GM23338 (cell line): ENCODE data around the gene CLDN19. TPM values are rescaled to one million over a fixed set of nuclear protein-coding genes. Genes with fewer than 3 reads are reported as not detected.
A peak's percentile ranks its signal among the peaks of the same experiment; 100 is the strongest.
"Not testable (repeated sequence)": the region's sequence is repeated elsewhere in the genome, so short reads cannot be mapped to it uniquely, and the experiment has no call there.

ENCODE experiments used
- ATAC-seq: fragments of 200-7000 bp; cut with Tn5 transposase; 3 replicates; pipeline ENCODE4 v1.9.1; 2020
- DNase-seq: peaks from one replicate; pipeline ENCODE4 v3.0.0-alpha.2; 2015; ENCODE audit warnings: low spot score
- H2AFZ ChIP-seq: fragments of 200-600 bp; sonication (generic); 2 replicates; pipeline ENCODE4 v1.8.0; 2016; ENCODE audit warnings: antibody characterized with exemption, mild to moderate bottlenecking, moderate library complexity
- H3F3A ChIP-seq: fragments of 200-600 bp; sonication (generic); replicated peaks from 2 replicates; pipeline ENCODE4 v1.8.0; 2017; ENCODE audit warnings: antibody characterized with exemption, mixed run types, low read depth
- H3K27ac ChIP-seq: fragments of 200-600 bp; sonication (generic); 2 replicates; pipeline ENCODE4 v1.6.1; 2016; ENCODE audit warnings: low read depth
- H3K27me3 ChIP-seq: fragments of 200-600 bp; sonication (generic); 2 replicates; pipeline ENCODE4 v1.8.0; 2016; ENCODE audit warnings: mild to moderate bottlenecking, mixed run types, moderate library complexity; ENCODE audit not compliant: insufficient read depth
- H3K36me3 ChIP-seq: fragments of 200-600 bp; sonication (generic); 2 replicates; pipeline ENCODE4 v1.8.0; 2016; ENCODE audit warnings: mild to moderate bottlenecking; ENCODE audit not compliant: insufficient read depth
- H3K4me1 ChIP-seq: fragments of 200-600 bp; sonication (generic); 2 replicates; pipeline ENCODE4 v1.8.0; 2016; ENCODE audit warnings: mild to moderate bottlenecking, moderate library complexity; ENCODE audit not compliant: insufficient read depth
- H3K4me2 ChIP-seq: fragments of 200-600 bp; sonication (generic); 2 replicates; pipeline ENCODE4 v1.7.1; 2017; ENCODE audit warnings: mixed run types
- H3K4me3 ChIP-seq: fragments of 200-600 bp; sonication (generic); 2 replicates; pipeline ENCODE4 v1.6.1; 2016; ENCODE audit warnings: mixed run types
- H3K79me2 ChIP-seq: fragments of 200-600 bp; sonication (generic); replicated peaks from 2 replicates; pipeline ENCODE4 v1.8.0; 2017; ENCODE audit warnings: mild to moderate bottlenecking; ENCODE audit not compliant: insufficient read depth
- H3K9me2 ChIP-seq: fragments of 200-600 bp; sonication (generic); 2 replicates; pipeline ENCODE4 v1.8.0; 2017; ENCODE audit not compliant: insufficient read depth
- H4K20me1 ChIP-seq: fragments of 200-600 bp; sonication (generic); replicated peaks from 2 replicates; pipeline ENCODE4 v1.8.0; 2017; ENCODE audit warnings: mild to moderate bottlenecking; ENCODE audit not compliant: insufficient read depth
- H3K27ac Mint-ChIP-seq: 2 replicates; pipeline ENCODE4 v1.8.0; 2020; ENCODE audit warnings: inconsistent platforms, mild to moderate bottlenecking, moderate library complexity, mixed read lengths
- H3K27me3 Mint-ChIP-seq: 3 replicates; pipeline ENCODE4 v1.8.0; 2022; ENCODE audit warnings: low read depth, mild to moderate bottlenecking, moderate library complexity, mixed read lengths, inconsistent platforms; ENCODE audit not compliant: insufficient read depth, poor library complexity
- H3K36me3 Mint-ChIP-seq: 3 replicates; pipeline ENCODE4 v1.8.0; 2021; ENCODE audit warnings: low read depth, mild to moderate bottlenecking, inconsistent platforms, moderate library complexity, mixed read lengths
- H3K4me1 Mint-ChIP-seq: 3 replicates; pipeline ENCODE4 v1.8.0; 2020; ENCODE audit warnings: mild to moderate bottlenecking, inconsistent platforms, mixed read lengths
- H3K4me3 Mint-ChIP-seq: 3 replicates; pipeline ENCODE4 v1.8.0; 2021; ENCODE audit warnings: moderate library complexity, mild to moderate bottlenecking, inconsistent platforms, mixed read lengths
- H3K9me3 Mint-ChIP-seq: 3 replicates; pipeline ENCODE4 v1.8.0; 2020; ENCODE audit warnings: moderate library complexity, mild to moderate bottlenecking, inconsistent platforms, mixed read lengths
- CREB1 ChIP-seq: fragments of 250-450 bp; sonication (Bioruptor Pico); IDR thresholded peaks from 2 replicates; pipeline ENCODE4 v1.5.0; 2020; ENCODE audit warnings: low read depth, mild to moderate bottlenecking, moderate library complexity
- EZH2 ChIP-seq: fragments of 200-600 bp; sonication (generic); IDR thresholded peaks from one replicate; pipeline ENCODE4 v1.8.0; 2017; ENCODE audit warnings: antibody characterized with exemption, mild to moderate bottlenecking, low read depth; ENCODE audit not compliant: unreplicated experiment
- EZH2phosphoT487 ChIP-seq: fragments of 200-600 bp; sonication (generic); IDR thresholded peaks from one replicate; pipeline ENCODE4 v1.8.1; 2018; ENCODE audit warnings: antibody characterized with exemption; ENCODE audit not compliant: unreplicated experiment
- JUNB ChIP-seq: IDR thresholded peaks from one replicate; pipeline ENCODE4 v1.6.1; 2016; ENCODE audit warnings: antibody characterized with exemption; ENCODE audit not compliant: unreplicated experiment
- NANOG ChIP-seq: IDR thresholded peaks from 2 replicates; pipeline ENCODE4 v1.6.1; 2016; ENCODE audit warnings: antibody characterized with exemption, borderline replicate concordance
- POLR2AphosphoS5 ChIP-seq: IDR thresholded peaks from 2 replicates; pipeline ENCODE4 v1.6.1; 2016; ENCODE audit warnings: antibody characterized with exemption, low read depth
- ZNF114 ChIP-seq: fragments of 250-450 bp; sonication (Bioruptor Pico); IDR thresholded peaks from 2 replicates; pipeline ENCODE4 v1.5.0; 2020; ENCODE audit warnings: mild to moderate bottlenecking, moderate library complexity
- ZNF331 ChIP-seq: fragments of 250-450 bp; sonication (Bioruptor Pico); IDR thresholded peaks from 2 replicates; pipeline ENCODE4 v1.5.0; 2020; ENCODE audit warnings: low read depth, mild to moderate bottlenecking, moderate library complexity
- polyA plus RNA-seq: library from polyadenylated mRNA; unstranded; fragments of >200 nt; fragmentation: Nextera tagmentation; extraction: Ambion mirVana; gene quantifications from 2 replicates; pipeline ENCODE4 v1.2.1, GENCODE V29; 2016
- total RNA-seq: library from RNA; depleted of rRNA; stranded (reverse); fragments of >200 nt; shearing (Covaris generic); gene quantifications from 2 replicates; pipeline ENCODE4 v1.2.3, GENCODE V29; 2014
- TF ChIP-seq, protein P1 (sequence below), 2 experiments: fragments of 200-600 bp in 1 of 2; sonication (generic) in 1 of 2; conservative IDR thresholded peaks; 2 replicates each; pipeline versions ENCODE4 v1.5.1 to v1.6.1; 2016 to 2017; ENCODE audit warnings: antibody characterized with exemption in 2 of 2, low read depth in 2 of 2, mild to moderate bottlenecking in 2 of 2, moderate library complexity in 1 of 2
- TF ChIP-seq, protein P2 (sequence below): IDR thresholded peaks from 2 replicates; pipeline ENCODE4 v1.6.1; 2016; ENCODE audit warnings: antibody characterized with exemption
- TF ChIP-seq, protein P3 (sequence below): IDR thresholded peaks from one replicate; pipeline ENCODE4 v1.6.1; 2018; ENCODE audit warnings: antibody characterized with exemption; ENCODE audit not compliant: unreplicated experiment

CLDN19 gene
- total and polyA plus RNA-seq, 2 experiments from 2014 or later = 2.6 to 12.8 TPM

DNA sequence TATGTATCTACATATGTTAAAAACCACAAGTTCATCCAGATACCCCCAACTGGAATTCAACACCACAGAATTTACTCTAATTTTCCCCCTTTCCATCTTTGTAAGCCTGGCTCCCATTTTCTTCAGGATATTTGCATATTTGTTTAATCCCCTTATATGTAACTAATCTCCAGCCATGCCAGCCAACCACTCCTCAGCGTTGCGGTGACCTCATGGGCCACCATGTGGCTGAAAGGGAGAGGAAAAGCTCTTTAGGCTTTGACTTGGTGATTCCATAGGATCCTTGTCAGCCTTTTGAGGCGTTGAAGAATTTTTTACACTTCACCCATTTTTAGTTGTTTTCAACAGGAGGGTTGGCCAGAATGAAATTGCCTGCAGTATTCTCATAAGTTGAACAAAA, 10.0 kb downstream of the CLDN19 start:
- Mint-ChIP-seq H3K36me3 (no peaks in the 10 kb centered on the region), H3K9me3 (no peaks in the 10 kb centered on the region), H3K27me3 (peaks cover 2% of the 10 kb centered on the region), H3K27ac (no peak overlapping the region), H3K4me3 (no peak overlapping the region), H3K4me1 (peaks cover 12% of the 10 kb centered on the region)
- no peaks in the 10 kb centered on the region for H4K20me1 ChIP-seq
- H2AFZ ChIP-seq = no peak overlapping the region
- no peak overlapping the region for H3K4me2 ChIP-seq
- no peak for TF ChIP-seq JUNB
- peak; percentile 40; the same call in 1 of the 2 replicates for TF ChIP-seq CREB1 (CRISPR knock-in tag)
- TF ChIP-seq, protein P1, sequence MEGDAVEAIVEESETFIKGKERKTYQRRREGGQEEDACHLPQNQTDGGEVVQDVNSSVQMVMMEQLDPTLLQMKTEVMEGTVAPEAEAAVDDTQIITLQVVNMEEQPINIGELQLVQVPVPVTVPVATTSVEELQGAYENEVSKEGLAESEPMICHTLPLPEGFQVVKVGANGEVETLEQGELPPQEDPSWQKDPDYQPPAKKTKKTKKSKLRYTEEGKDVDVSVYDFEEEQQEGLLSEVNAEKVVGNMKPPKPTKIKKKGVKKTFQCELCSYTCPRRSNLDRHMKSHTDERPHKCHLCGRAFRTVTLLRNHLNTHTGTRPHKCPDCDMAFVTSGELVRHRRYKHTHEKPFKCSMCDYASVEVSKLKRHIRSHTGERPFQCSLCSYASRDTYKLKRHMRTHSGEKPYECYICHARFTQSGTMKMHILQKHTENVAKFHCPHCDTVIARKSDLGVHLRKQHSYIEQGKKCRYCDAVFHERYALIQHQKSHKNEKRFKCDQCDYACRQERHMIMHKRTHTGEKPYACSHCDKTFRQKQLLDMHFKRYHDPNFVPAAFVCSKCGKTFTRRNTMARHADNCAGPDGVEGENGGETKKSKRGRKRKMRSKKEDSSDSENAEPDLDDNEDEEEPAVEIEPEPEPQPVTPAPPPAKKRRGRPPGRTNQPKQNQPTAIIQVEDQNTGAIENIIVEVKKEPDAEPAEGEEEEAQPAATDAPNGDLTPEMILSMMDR (conservative IDR thresholded peaks at IDR 0.05; ENCODE audit: low read depth in 2 of 2) = peak; percentile 18 to 53; a peak in 3 of 4 replicates
- no peaks in the 10 kb centered on the region for H3K36me3 ChIP-seq
- no peak overlapping the region for H3K27ac ChIP-seq
- H3K79me2 ChIP-seq = no peaks in the 10 kb centered on the region
- ATAC-seq (peak; percentile 68), DNase-seq (peak; percentile 56)
- no peaks in the 10 kb centered on the region for H3K9me2 ChIP-seq
- H3K4me3 ChIP-seq = no peak overlapping the region
- H3K27me3 ChIP-seq = no peaks in the 10 kb centered on the region
- no peaks in the 10 kb centered on the region for H3K4me1 ChIP-seq
- H3F3A ChIP-seq = no peaks in the 10 kb centered on the region

DNA sequence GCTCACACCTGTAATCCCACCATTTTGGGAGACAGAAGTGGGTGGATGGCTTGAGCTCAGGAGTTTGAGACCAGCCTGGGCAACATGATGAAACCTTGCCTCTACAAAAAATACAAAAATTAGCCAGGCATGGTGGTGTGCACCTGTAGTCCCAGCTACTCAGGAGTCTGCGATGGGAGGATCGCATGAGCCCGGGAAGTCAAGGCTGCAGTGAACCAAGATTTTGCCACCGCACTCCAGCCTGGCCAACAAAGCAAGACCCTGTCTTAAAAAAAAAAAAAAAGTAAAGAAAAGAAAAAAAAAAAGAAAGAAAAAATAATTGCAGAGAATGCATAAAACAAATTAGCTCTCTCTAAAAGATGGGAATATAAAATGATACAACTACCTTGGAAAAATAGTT, 14.2 kb downstream of the CLDN19 start:
- H3K4me1 Mint-ChIP-seq, DNase-seq: not testable (repeated sequence)

DNA sequence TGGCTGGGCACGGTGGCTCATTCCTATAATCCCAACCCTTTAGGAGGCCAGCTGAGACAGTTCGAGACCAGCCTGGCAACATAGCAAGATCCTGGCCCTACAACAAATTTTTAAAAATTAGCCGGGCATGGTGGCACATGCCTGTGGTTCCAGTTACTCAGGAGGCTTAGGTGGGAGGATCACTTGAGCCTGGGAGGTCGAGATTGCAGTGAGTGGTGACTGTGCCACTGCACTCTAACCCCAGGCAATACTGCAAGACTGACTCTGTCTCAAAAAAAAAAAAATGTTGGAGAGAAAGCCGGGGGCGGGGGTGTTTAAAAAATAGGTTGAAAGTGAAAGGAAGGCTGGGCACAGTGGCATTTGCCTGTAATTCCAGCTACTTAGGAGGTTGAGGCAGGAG, 16.5 kb downstream of the CLDN19 start:
- Histone ChIP-seq H3K4me2 (no peak overlapping the region), H3K4me1 (0 out of 2 replicates have a peak, but pooled peaks cover 4% of the 10 kb centered on the region), H4K20me1 (no peaks in the 10 kb centered on the region), H3K9me2 (no peaks in the 10 kb centered on the region), H3F3A (no peaks in the 10 kb centered on the region), H3K36me3 (no peaks in the 10 kb centered on the region), H3K27me3 (no peaks in the 10 kb centered on the region), H3K79me2 (no peaks in the 10 kb centered on the region), H3K27ac (no peak overlapping the region), H2AFZ (no peak overlapping the region), H3K4me3 (no peak overlapping the region)
- peaks cover 5% of the 10 kb centered on the region for H3K27me3 Mint-ChIP-seq
- DNase-seq (no peak), ATAC-seq (no peak)
- no peaks in the 10 kb centered on the region; the same call in 2 of the 3 replicates for H3K9me3 Mint-ChIP-seq
- no peaks in the 10 kb centered on the region for H3K4me1 Mint-ChIP-seq
- no peak overlapping the region for H3K4me3 Mint-ChIP-seq
- no peaks in the 10 kb centered on the region for H3K36me3 Mint-ChIP-seq
- no peak overlapping the region; the same call in 1 of the 2 replicates for H3K27ac Mint-ChIP-seq
- TF ChIP-seq, protein P1 (conservative IDR thresholded peaks at IDR 0.05; ENCODE audit: low read depth in 2 of 2) = no peak
- TF ChIP-seq JUNB (no peak), EZH2phosphoT487 (no peak), POLR2AphosphoS5 (no peak), ZNF114 (CRISPR knock-in tag) (no peak), NANOG (no peak), EZH2 (no peak), ZNF331 (CRISPR knock-in tag) (no peak)
- TF ChIP-seq, protein P2, sequence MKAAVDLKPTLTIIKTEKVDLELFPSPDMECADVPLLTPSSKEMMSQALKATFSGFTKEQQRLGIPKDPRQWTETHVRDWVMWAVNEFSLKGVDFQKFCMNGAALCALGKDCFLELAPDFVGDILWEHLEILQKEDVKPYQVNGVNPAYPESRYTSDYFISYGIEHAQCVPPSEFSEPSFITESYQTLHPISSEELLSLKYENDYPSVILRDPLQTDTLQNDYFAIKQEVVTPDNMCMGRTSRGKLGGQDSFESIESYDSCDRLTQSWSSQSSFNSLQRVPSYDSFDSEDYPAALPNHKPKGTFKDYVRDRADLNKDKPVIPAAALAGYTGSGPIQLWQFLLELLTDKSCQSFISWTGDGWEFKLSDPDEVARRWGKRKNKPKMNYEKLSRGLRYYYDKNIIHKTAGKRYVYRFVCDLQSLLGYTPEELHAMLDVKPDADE = no peak
- TF ChIP-seq, protein P3, sequence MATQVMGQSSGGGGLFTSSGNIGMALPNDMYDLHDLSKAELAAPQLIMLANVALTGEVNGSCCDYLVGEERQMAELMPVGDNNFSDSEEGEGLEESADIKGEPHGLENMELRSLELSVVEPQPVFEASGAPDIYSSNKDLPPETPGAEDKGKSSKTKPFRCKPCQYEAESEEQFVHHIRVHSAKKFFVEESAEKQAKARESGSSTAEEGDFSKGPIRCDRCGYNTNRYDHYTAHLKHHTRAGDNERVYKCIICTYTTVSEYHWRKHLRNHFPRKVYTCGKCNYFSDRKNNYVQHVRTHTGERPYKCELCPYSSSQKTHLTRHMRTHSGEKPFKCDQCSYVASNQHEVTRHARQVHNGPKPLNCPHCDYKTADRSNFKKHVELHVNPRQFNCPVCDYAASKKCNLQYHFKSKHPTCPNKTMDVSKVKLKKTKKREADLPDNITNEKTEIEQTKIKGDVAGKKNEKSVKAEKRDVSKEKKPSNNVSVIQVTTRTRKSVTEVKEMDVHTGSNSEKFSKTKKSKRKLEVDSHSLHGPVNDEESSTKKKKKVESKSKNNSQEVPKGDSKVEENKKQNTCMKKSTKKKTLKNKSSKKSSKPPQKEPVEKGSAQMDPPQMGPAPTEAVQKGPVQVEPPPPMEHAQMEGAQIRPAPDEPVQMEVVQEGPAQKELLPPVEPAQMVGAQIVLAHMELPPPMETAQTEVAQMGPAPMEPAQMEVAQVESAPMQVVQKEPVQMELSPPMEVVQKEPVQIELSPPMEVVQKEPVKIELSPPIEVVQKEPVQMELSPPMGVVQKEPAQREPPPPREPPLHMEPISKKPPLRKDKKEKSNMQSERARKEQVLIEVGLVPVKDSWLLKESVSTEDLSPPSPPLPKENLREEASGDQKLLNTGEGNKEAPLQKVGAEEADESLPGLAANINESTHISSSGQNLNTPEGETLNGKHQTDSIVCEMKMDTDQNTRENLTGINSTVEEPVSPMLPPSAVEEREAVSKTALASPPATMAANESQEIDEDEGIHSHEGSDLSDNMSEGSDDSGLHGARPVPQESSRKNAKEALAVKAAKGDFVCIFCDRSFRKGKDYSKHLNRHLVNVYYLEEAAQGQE = no peak

More for the DNA sequence above, 14.2 kb downstream of the CLDN19 start:
- not testable (repeated sequence) for H3K4me1 ChIP-seq, H3K27me3 ChIP-seq, H3K9me2 ChIP-seq, H3K4me3 Mint-ChIP-seq, ATAC-seq, H3F3A ChIP-seq, H3K27ac ChIP-seq, H3K27me3 Mint-ChIP-seq, H2AFZ ChIP-seq, H3K27ac Mint-ChIP-seq, H3K4me2 ChIP-seq, H3K9me3 Mint-ChIP-seq, H3K36me3 ChIP-seq, H4K20me1 ChIP-seq, H3K36me3 Mint-ChIP-seq, H3K4me3 ChIP-seq, H3K79me2 ChIP-seq
